GM12878 (cell line): ENCODE measurements around the gene MAP4K2. TPM values are rescaled to one million over a fixed set of nuclear protein-coding genes. Genes with fewer than 3 reads are reported as not detected.

ENCODE experiments used
- ATAC-seq: fragments of 200-7000 bp; cut with Tn5 transposase; 3 replicates; pipeline ENCODE4 v1.9.1; 2020; ENCODE audit warnings: mild to moderate bottlenecking, moderate library complexity
- BruUV-seq: library from RNA; stranded (reverse); fragments of 400-500 nt; replicated peaks from 2 replicates; lab custom pipeline; 2021; lab: Mats Ljungman, UMichigan
- CTCF ChIA-PET: fragments of 300-600 bp; sonication (Branson Sonifier 250); formaldehyde crosslinking; extraction: SDS; loops from one replicate; lab custom pipeline; 2021; ENCODE audit warnings: inconsistent platforms; lab: Yijun Ruan, JAX
- POLR2A ChIA-PET: fragments of 350-600 bp; formaldehyde crosslinking; extraction: SDS; loops from one replicate; lab custom pipeline; 2021; ENCODE audit warnings: inconsistent platforms; lab: Charles Lee
- RAD21 ChIA-PET: fragments of 300-600 bp; sonication (Branson Sonifier 250); formaldehyde crosslinking; loops from one replicate; lab custom pipeline; 2023; ENCODE audit warnings: antibody characterized with exemption; ENCODE audit not compliant: unreplicated experiment; lab: Charles Lee
- SMC1A ChIA-PET: fragments of 300-600 bp; sonication (Branson Sonifier 250); formaldehyde crosslinking; loops from one replicate; lab custom pipeline; 2023; ENCODE audit not compliant: unreplicated experiment, uncharacterized antibody; lab: Charles Lee
- DNase-seq: peaks from one replicate; pipeline ENCODE4 v3.0.0-alpha.2; 2011; ENCODE audit warnings: low read depth, low spot score
- FAIRE-seq: peaks from 3 replicates; lab custom pipeline; 2011; peaks lifted over from hg19 to GRCh38; lab: Jason Lieb, UNC
- H2AFZ ChIP-seq: 2 replicates; pipeline ENCODE4 v1.6.0; 2011; ENCODE audit warnings: low read depth, low read length, control low read depth; ENCODE audit not compliant: control insufficient read depth
- H3K27ac ChIP-seq: 2 replicates; pipeline ENCODE4 v1.5.1; 2011; ENCODE audit warnings: control low read depth; ENCODE audit not compliant: control insufficient read depth, insufficient read depth
- H3K27me3 ChIP-seq, 2 experiments: replicated peaks in 1 of 2; 2 replicates each; pipeline versions ENCODE4 v1.6.0 to v1.6.1; 2011; ENCODE audit warnings: low read length in 1 of 2; ENCODE audit not compliant: control insufficient read depth in 2 of 2, insufficient read depth in 2 of 2
- H3K36me3 ChIP-seq, 2 experiments: 2 replicates each; pipeline ENCODE4 v1.5.1; 2011; ENCODE audit warnings: low read length in 1 of 2; ENCODE audit not compliant: control insufficient read depth in 2 of 2, insufficient read depth in 2 of 2
- H3K4me1 ChIP-seq: 2 replicates; pipeline ENCODE4 v1.6.1; 2011; ENCODE audit warnings: mild to moderate bottlenecking, low read length, moderate library complexity, mixed read lengths; ENCODE audit not compliant: control insufficient read depth, insufficient read depth
- H3K4me2 ChIP-seq: 2 replicates; pipeline ENCODE4 v1.6.0; 2011; ENCODE audit warnings: control low read depth; ENCODE audit not compliant: control insufficient read depth, insufficient read depth
- H3K4me3 ChIP-seq: fragments of 200-600 bp; sonication (generic); 2 replicates; pipeline ENCODE4 v1.5.1; 2016
- H3K79me2 ChIP-seq: 2 replicates; pipeline ENCODE4 v1.6.0; 2011; ENCODE audit warnings: low read length; ENCODE audit not compliant: control insufficient read depth, insufficient read depth
- H3K9ac ChIP-seq: 2 replicates; pipeline ENCODE4 v1.8.0; 2011; ENCODE audit warnings: low read length, control low read depth, mixed read lengths; ENCODE audit not compliant: control insufficient read depth, insufficient read depth
- H3K9me3 ChIP-seq: replicated peaks from 3 replicates; pipeline ENCODE4 v1.5.1; 2011; ENCODE audit warnings: mild to moderate bottlenecking, low read length; ENCODE audit not compliant: control insufficient read depth, insufficient read depth
- H4K20me1 ChIP-seq: 2 replicates; pipeline ENCODE4 v1.6.0; 2011; ENCODE audit not compliant: control insufficient read depth, insufficient read depth
- BACH1 ChIP-seq: fragments of 450-650 bp; IDR thresholded peaks from 2 replicates; pipeline ENCODE4 v1.6.1; 2017; ENCODE audit warnings: mild to moderate bottlenecking, borderline replicate concordance
- BHLHE40 ChIP-seq, 2 experiments: fragments of 450-650 bp in 1 of 2; IDR thresholded peaks; 2 replicates each; pipeline ENCODE4 v1.6.1; 2011 to 2017; ENCODE audit warnings: low read depth in 2 of 2, borderline replicate concordance in 1 of 2, improper control_type of control experiment in 1 of 2, low read length in 1 of 2, mild to moderate bottlenecking in 1 of 2
- CHD1 ChIP-seq: IDR thresholded peaks from 2 replicates; pipeline ENCODE4 v1.6.1; 2012; ENCODE audit warnings: low read depth, low read length, improper control_type of control experiment
- CHD2 ChIP-seq: IDR thresholded peaks from 2 replicates; pipeline ENCODE4 v1.6.1; 2011; ENCODE audit warnings: low read depth, low read length, improper control_type of control experiment, borderline replicate concordance
- EGR1 ChIP-seq, 2 experiments: IDR thresholded peaks; 1 replicate in 1 of 2; 2 replicates in 1 of 2; pipeline ENCODE4 v1.6.1; 2011 to 2012; ENCODE audit warnings: low read depth in 2 of 2, low read length in 2 of 2, borderline replicate concordance in 1 of 2, mild to moderate bottlenecking in 1 of 2, moderate library complexity in 1 of 2
- IRF4 ChIP-seq: IDR thresholded peaks from 2 replicates; pipeline ENCODE4 v1.6.1; 2011; ENCODE audit warnings: low read depth, low read length
- KLF5 ChIP-seq: fragments of 450-650 bp; IDR thresholded peaks from 2 replicates; pipeline ENCODE4 v1.6.1; 2014; ENCODE audit warnings: mild to moderate bottlenecking; ENCODE audit not compliant: partially characterized antibody
- MTA2 ChIP-seq: fragments of 450-650 bp; IDR thresholded peaks from 2 replicates; pipeline ENCODE4 v1.6.1; 2016; ENCODE audit warnings: low read depth, mild to moderate bottlenecking, moderate library complexity
- NBN ChIP-seq: fragments of 450-650 bp; IDR thresholded peaks from 2 replicates; pipeline ENCODE4 v1.6.1; 2016
- RAD51 ChIP-seq: fragments of 450-650 bp; IDR thresholded peaks from 2 replicates; pipeline ENCODE4 v1.6.1; 2016; ENCODE audit warnings: moderate library complexity, mild to moderate bottlenecking, inconsistent platforms
- RBBP5 ChIP-seq: fragments of 200-600 bp; sonication (generic); conservative IDR thresholded peaks from 2 replicates; pipeline ENCODE4 v1.6.1; 2016
- SIN3A ChIP-seq: IDR thresholded peaks from 2 replicates; pipeline ENCODE4 v1.6.1; 2012; ENCODE audit warnings: low read depth, low read length, improper control_type of control experiment
- ZBTB33 ChIP-seq: fragments of 450-650 bp; IDR thresholded peaks from 2 replicates; pipeline ENCODE4 v1.6.1; 2017; ENCODE audit warnings: mild to moderate bottlenecking
- WGBS: methylation state at CpG from one replicate; pipeline ENCODE4 v1.1.6; 2016; ENCODE audit warnings: low lambda C conversion rate; ENCODE audit not compliant: insufficient replicate concordance, insufficient coverage; ENCODE audit errors: missing lambda C conversion rate; 5-methylcytosine and 5-hydroxymethylcytosine counted together
- in situ Hi-C: fragments of 300-500 bp; cut with MboI; formaldehyde crosslinking; loops from 9 replicates; pipeline ENCODE4 v1.14.3; 2018; ENCODE audit warnings: mixed read lengths
- intact Hi-C: fragments of 100-400 bp; cut with micrococcal nuclease; formaldehyde crosslinking; loops from one replicate; pipeline ENCODE4 v1.14.2; 2022; ENCODE audit not compliant: unreplicated experiment
- polyA plus RNA-seq, 11 experiments: library from polyadenylated mRNA; depleted of rRNA in 4 of 11; unstranded in 6 of 11; stranded (reverse) in 5 of 11; fragments of >200 nt; fragmentation: Nextera tagmentation in 4 of 11; fragmentation: Illumina TruSeq in 1 of 11; extraction: Ambion mirVana in 4 of 11; extraction: Trizol in 1 of 11; gene quantifications; 1 replicate in 1 of 11; 2 replicates in 10 of 11; pipeline versions ENCODE4 v1.2.1 to v1.2.3, GENCODE V29; 2011 to 2016; ENCODE audit warnings: inconsistent platforms in 2 of 11, missing spikeins in 2 of 11, low read depth in 1 of 11
- total RNA-seq, 4 experiments: library from RNA; depleted of rRNA in 3 of 4; stranded (reverse); fragments of >200 nt in 3 of 4; fragmentation: Illumina TruSeq in 1 of 4; extraction: Trizol in 1 of 4; gene quantifications; 2 replicates each; pipeline versions ENCODE4 v1.2.1 to v1.2.3, GENCODE V29; 2013 to 2021

MAP4K2 gene
- total and polyA plus RNA-seq, 10 of the 15 experiments (the other 5 are each of a cell fraction or from before 2014, with no cell fraction given) = 0.98 to 78.1 (median 48.9) TPM

- no peak for TF ChIP-seq ZBTB33
- no peak for TF ChIP-seq RAD51
- no peak for TF ChIP-seq RBBP5
- TF ChIP-seq NBN = peak; percentile 68; the same call in 1 of the 2 replicates
- TF ChIP-seq IRF4 = no peak
- TF ChIP-seq KLF5 = no peak
- TF ChIP-seq SIN3A = no peak
- no peak for TF ChIP-seq BACH1
- no peak for TF ChIP-seq EGR1 (IDR thresholded peaks at IDR 0.05; ENCODE audit: borderline replicate concordance in 1 of 2, low read depth in 2 of 2, low read length in 2 of 2)
These were observed 57.9 kb downstream of the MAP4K2 start (continued) for GRCh38 chr11:64745189-64745520.

- Histone ChIP-seq H2AFZ (peak overlapping the region; percentile 77), H3K4me2 (peak overlapping the region; percentile 98), H3K4me1 (peaks cover 29% of the 10 kb centered on the region), H3K9me3 (no peaks in the 10 kb centered on the region), H3K27ac (no peak overlapping the region), H3K4me3 (peak overlapping the region; percentile 68), H3K9ac (peak overlapping the region; percentile 34), H3K79me2 (no peaks in the 10 kb centered on the region), H4K20me1 (no peaks in the 10 kb centered on the region), H3K36me3 (no peaks in the 10 kb centered on the region), H3K27me3 (peaks cover 0 to 5% of the 10 kb centered on the region in 2 experiments; a peak in 3 of 4 replicates)
- intact Hi-C loops = loop anchor here (2.0 kb wide), 1 partner anchor 28 kb away; no protein-coding TSS in a partner anchor
- TF ChIP-seq EGR1 (IDR thresholded peaks at IDR 0.05; ENCODE audit: borderline replicate concordance in 1 of 2, low read depth in 2 of 2, low read length in 2 of 2) (peak in 1 of 2 experiments; percentile 37; a peak in 1 of 3 replicates), CHD1 (no peak), CHD2 (no peak), MTA2 (no peak), BHLHE40 (IDR thresholded peaks at IDR 0.05; ENCODE audit: borderline replicate concordance in 1 of 2, low read depth in 2 of 2, low read length in 1 of 2) (0 out of 4 replicates have a peak, but pooled peaks of 1 of the 2 experiments have one; percentile 32)
- no peak for DNase-seq
- BruUV-seq = no TSS peak
- in situ Hi-C loops = no loop called here
- SMC1A ChIA-PET = interaction anchor here (0.7 to 3.2 kb wide), 6 partner anchors 19 to 56 kb away, joined by 3 to 15 read pairs (median 8); partner anchors contain the start of gene SF1
- RAD21 ChIA-PET = interaction anchor here (0.6 to 3.6 kb wide), 10 partner anchors 16 to 104 kb away, joined by 3 to 21 read pairs (median 4); partner anchors contain the start of gene SF1
- ATAC-seq = no peak
- WGBS = 2% methylated on average over 11 of the region's 89 CpGs
- CTCF ChIA-PET = interaction anchor here (0.6 to 9.7 kb wide), 24 partner anchors 10 to 427 kb away, joined by 3 to 86 read pairs (median 6); partner anchors contain the start of genes PRDX5 and SF1
- POLR2A ChIA-PET = interaction anchor here (0.8 kb wide), 1 partner anchor 27 kb away, joined by 4 read pairs; no protein-coding TSS in a partner anchor
- FAIRE-seq = no peak
These were observed 58.3 kb downstream of the MAP4K2 start for GRCh38 chr11:64744544-64745188.
